Measurements from ENCODE around the gene ELOB.

DNA sequence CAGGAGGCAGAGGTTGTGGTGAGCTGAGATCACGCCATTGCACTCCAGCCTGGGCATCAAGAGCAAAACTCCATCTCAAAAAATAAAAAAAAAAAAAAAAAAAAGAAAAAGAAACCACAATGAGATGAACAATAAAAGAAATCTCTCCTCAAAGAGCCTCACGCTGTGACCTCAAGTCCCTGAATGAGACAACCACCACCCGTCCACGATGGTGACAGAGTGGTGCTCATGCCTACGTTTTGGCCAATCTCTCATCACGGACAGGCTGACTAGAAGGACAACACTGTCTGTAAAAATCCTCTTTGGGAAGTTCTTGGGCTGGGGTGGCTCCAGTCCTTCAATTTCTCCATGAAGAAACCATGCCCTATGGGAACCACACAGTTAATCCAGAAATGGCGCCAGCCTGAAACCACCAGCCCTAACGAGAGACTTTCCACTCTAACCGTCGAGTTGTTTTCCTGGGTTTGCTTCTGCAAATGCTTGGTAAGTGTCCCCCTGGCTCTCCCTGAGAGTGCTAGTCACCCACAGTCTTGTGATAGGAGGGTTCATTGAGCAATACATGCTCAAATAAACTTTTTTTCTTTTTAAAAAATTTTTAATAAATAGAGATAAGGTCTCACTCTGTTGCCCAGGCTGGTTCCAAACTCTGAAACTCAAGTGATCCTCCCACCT, 42.1 kb downstream of the ELOB start:
- no peak for TF ChIP-seq USF2 (IDR thresholded peaks at IDR 0.05; ENCODE audit: low read length)
- TF ChIP-seq CBX5 (IDR thresholded peaks at IDR 0.05; ENCODE audit: low read depth, low read length), result no peak
- TF ChIP-seq POLR2A (IDR thresholded peaks at IDR 0.05; ENCODE audit: control extremely low read depth in 1 of 2, low read depth in 2 of 2, low read length in 2 of 2), result no peak
- TF ChIP-seq, protein P1, sequence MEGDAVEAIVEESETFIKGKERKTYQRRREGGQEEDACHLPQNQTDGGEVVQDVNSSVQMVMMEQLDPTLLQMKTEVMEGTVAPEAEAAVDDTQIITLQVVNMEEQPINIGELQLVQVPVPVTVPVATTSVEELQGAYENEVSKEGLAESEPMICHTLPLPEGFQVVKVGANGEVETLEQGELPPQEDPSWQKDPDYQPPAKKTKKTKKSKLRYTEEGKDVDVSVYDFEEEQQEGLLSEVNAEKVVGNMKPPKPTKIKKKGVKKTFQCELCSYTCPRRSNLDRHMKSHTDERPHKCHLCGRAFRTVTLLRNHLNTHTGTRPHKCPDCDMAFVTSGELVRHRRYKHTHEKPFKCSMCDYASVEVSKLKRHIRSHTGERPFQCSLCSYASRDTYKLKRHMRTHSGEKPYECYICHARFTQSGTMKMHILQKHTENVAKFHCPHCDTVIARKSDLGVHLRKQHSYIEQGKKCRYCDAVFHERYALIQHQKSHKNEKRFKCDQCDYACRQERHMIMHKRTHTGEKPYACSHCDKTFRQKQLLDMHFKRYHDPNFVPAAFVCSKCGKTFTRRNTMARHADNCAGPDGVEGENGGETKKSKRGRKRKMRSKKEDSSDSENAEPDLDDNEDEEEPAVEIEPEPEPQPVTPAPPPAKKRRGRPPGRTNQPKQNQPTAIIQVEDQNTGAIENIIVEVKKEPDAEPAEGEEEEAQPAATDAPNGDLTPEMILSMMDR (IDR thresholded peaks at IDR 0.05; ENCODE audit: control extremely low read depth in 1 of 3, insufficient read depth in 1 of 3, low read depth in 1 of 3, low read length in 3 of 3), result no peak
- no peak for TF ChIP-seq RAD21 (IDR thresholded peaks at IDR 0.05 in 1 of 2, conservative IDR thresholded peaks at IDR 0.05 in 1 of 2; ENCODE audit: low read depth in 2 of 2, low read length in 2 of 2)
- no peak for TF ChIP-seq EZH2 (IDR thresholded peaks at IDR 0.05; ENCODE audit: low read depth, low read length, severe bottlenecking)
- TF ChIP-seq TAF1 (IDR thresholded peaks at IDR 0.05; ENCODE audit: low read depth, low read length), result no peak
- no peak for TF ChIP-seq RBBP5 (IDR thresholded peaks at IDR 0.05; ENCODE audit: borderline replicate concordance, low read depth, low read length)
- TF ChIP-seq EP300 (IDR thresholded peaks at IDR 0.05; ENCODE audit: borderline replicate concordance in 1 of 2, low read depth in 2 of 2, low read length in 2 of 2), result no peak
- TF ChIP-seq, protein P2, sequence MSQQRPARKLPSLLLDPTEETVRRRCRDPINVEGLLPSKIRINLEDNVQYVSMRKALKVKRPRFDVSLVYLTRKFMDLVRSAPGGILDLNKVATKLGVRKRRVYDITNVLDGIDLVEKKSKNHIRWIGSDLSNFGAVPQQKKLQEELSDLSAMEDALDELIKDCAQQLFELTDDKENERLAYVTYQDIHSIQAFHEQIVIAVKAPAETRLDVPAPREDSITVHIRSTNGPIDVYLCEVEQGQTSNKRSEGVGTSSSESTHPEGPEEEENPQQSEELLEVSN (IDR thresholded peaks at IDR 0.05), result no peak
